ENCODE results near the gene HCLS1.
"Not testable (repeated sequence)": the region's sequence is repeated elsewhere in the genome, so short reads cannot be mapped to it uniquely, and the experiment has no call there.

The HCLS1 gene

DNA sequence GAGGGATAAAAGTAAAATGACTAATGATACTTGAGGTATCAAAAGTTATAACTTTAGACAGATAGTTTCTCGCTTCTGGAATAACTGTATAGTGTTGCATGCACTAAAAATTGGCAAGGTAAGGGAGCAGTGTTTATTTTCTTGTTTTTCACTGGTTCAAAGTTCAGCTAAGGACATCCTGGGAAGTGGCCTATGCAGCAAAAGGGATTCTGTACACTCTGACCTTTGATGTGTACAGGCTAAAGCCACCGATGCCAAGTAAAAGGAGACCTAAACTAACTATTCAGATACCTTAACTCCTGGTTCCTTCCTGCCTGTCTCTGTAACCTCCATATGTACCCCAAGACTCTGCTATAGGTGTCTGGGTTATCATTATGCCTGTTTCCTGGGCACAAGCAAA, 65.9 kb downstream of the HCLS1 start:
- no peak for DNase-seq

DNA sequence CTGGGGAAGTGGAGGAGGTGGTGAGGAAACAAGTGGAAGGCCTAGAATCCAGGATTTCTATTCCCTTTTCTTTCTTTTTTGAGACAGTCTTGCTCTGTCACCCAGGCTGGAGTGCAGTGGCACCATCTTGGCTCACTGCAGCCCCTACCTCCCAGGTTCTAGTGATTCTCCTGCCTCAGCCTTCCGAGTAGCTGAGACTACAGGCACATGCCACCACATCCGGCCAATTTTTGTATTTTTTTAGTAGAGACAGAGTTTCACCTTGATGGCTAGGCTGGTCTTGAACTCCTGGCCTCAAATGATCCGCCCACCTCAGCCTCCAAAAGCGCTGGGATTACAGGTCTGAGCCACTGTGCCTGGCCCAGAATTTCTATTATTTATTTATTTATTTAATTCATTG, 66.9 kb downstream of the HCLS1 start:
- not testable (repeated sequence) for DNase-seq

- no peak for DNase-seq
Observed at GRCh38 chr3:121592856-121593702, 67.6 kb downstream of the HCLS1 start, which contains the start of gene FBXO40. Gene FBXO40 (plus strand): TSS chr3:121593379. CDS start chr3:121620576, 27,197 bp downstream.

- no peak for DNase-seq
Observed at GRCh38 chr3:121584418-121584817, 76.3 kb downstream of the HCLS1 start.

GRCh38 chr3:121581691-121582090, 79.0 kb downstream of the HCLS1 start:
- DNase-seq, result no peak
